Head of caudate nucleus (tissue), 42 donors: ENCODE results near the gene CYFIP2.

Experiments used
- DNase-seq, 42 donors: peaks; one replicate each; pipeline versions ENCODE4 v3.0.0 to v3.0.0-alpha.2; 2020 to 2021; ENCODE audit warnings: mixed read lengths in 7 of 42
- intact Hi-C: fragments of 100-400 bp; cut with DNase I; formaldehyde crosslinking; loops from one replicate; pipeline ENCODE4 v1.15.0; 2022

CYFIP2 gene

DNA sequence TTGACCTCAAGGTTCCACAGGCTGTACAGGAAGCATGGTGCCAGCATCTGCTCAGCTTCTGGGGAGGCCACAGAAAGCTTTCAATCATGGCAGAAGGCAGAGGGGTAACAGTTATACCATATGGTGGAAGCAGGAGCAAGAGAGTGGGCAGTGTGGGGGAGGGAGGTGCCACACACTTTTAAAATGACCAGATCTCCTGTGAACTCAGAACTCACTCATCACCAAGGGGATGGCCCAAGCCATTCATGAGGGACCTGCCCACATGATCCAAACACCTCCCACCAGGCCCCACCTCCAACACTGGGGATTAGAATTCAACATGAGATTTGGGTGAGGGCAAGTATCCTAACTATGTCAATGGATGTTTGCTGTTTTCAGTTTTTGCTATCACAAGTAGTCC, 16.2 kb downstream of the CYFIP2 start:
- intact Hi-C loops, result no loop called here
- DNase-seq, result no peak

DNA sequence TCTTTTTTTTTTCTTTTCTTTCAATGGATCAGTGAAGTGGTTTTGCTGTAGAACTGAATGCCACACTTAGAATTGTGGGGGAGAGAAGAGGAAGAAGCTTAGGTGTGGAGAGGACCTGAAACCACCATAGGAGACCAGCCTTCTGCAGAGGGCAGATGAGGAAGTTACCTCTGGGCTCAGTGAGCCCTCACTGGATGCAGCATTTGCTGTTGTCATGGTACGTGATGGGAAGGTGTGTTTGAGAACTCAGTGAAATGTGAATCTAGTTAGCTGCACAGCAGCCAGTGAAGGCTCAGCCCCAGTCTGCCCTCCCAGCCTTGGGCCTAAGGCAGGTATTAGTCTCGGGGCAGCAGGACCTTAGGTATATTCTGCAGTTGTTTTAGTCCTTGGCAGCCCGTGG, 17.5 kb downstream of the CYFIP2 start:
- intact Hi-C loops, result no loop called here

DNA sequence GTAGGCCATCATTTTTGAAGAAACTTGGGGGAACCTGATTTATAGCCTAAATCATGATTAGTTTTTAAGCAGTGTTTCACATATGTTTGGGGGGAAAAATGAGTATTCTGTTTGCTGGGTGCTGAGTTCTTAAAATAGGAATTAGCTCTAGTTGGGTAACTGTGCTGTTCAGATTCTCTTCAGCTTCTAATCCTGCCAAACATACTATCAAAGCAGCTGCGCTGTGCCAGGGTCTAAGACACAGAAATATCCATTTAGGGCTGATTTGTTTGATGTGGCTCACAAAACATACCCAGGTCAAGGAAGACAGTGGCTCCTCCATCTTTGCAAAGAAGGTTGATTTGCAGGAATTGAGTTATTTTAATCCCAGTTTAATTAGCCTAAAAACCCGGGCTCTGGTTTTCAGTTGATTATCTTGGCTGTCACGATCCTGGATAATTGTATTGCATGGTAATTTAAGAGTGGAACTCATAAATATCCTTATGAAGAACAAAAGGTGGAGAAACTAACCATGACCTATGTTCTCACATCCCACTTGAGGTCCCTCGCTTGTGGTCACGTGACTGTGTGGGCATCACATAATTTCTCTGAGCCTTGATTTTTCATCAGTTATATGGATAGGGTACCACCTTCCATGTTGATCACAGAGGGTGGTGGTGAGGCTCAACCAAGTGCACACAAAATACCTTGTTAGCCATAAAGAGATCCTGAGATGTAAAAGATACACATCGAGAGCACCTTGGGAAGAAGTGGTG, 18.7 kb downstream of the CYFIP2 start:
- no peak for DNase-seq
- intact Hi-C loops, result no loop called here

More for the DNA sequence above, 17.5 kb downstream of the CYFIP2 start:
- no peak for DNase-seq

DNA sequence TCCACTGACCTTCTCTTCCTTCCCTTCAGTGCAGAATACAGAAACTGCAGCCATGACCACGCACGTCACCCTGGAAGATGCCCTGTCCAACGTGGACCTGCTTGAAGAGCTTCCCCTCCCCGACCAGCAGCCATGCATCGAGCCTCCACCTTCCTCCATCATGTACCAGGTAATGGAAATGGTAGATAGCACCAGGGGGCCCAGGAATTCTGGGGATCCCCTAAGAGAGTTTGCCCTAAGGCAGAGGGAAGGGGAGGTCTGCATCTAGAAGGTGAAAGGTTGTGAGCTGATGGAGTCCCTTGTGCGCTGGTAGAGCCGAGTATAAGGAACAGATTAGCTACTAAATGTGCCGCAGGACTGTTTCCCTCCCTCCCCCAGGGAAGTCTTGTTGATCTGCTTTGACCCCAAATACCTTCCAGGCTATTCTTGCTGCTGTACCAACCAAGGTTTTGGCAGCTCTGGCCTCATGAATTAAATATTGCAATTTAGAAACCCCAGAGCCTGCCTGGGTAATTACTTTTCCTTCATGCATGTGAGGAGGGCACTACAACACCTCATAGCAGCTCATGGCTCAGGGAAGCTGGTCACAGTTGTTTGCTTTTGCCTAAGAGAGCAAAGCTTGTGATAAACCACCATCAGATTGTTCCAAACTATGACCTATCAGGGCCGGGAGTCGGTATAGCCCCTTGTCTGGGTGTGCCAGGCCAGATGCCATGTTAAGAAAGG, 19.6 kb downstream of the CYFIP2 start:
- intact Hi-C loops, result no loop called here
- DNase-seq, result no peak

DNA sequence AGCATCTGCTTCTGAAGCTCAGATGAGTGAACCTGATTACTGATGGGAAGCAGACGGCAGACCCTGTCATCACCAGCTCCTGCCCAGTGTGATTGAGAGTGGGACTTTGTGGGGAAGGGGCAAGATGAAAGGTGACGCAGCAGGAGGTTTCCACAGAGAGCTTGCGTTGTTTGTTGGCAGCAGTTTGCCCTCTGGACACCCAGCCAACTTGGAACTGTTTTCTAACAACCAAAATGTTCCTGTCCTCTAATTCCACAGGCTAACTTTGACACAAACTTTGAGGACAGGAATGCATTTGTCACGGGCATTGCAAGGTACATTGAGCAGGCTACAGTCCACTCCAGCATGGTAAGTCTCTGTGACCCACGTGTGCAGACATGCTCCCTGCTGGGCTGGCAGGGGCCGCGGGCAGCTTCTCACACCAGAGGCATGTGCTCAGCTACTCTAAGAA, 20.9 kb downstream of the CYFIP2 start:
- intact Hi-C loops, result no loop called here
- peak in 2 of 42 donors; percentile 46 to 64 for DNase-seq

DNA sequence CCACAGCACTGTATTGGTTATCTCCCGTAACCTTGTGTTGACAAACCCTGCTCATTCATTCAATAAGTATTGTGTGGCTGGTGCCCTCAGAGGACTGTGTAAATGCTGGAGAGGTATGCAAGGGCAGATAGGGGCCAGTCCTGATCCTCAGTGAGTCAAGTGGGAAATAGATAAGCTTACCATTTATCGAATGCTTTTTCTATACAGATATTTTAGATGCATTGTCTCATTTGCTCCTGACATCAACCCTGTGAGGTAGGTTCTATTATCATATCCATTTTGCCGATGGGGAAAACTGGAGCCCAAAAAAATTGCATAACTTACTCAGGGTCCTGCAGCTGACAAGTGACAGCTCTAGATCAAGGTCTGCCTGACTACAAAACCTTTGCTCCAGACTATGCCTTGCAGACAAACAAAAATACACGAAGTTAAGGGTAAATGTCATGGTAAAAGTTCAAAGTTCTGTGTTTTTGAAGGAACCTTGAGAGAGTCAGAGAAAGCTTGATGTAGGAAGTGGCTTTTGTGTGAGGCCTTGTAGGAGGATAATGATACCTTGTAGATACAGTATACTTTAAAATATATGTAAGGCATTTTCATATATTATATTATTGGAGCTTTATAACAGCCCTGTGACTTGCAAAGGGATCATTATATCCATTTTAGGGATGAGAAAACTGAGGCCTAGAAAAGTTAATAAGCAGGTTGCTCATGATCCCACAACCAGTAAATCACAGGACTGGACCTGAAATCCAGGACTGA, 22.7 kb downstream of the CYFIP2 start:
- intact Hi-C loops, result no loop called here
- DNase-seq, result no peak

DNA sequence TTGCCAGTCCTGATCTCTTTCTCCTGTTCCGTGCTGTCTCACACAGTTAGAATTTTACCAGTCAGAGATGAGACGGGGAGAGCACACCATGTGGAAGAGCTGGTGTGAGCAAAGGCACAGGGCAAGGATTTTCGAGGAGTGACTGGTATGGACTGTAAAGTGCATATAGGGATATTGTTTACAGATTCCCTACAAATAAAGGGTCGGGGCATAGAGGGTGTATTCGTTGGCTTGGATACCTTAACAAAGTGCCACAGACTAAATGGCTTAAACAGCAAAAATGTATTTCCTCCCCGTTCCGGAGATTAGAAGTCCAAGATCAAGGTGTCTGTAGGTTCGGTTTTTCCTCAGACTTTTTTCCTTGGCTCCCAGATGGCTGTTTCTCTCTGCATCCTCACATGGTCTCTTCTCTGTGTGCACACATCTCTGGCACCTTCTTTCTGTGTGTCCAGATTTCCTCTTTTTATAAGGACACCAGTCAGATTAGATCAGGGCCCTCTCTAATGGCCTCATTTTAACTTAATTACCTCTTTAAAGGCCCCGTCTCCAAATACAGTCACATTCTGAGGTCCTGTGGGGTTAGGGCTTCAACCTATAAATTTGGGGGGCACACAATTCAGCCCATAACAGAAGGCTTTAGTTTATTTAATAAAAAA, 23.4 kb downstream of the CYFIP2 start:
- intact Hi-C loops, result no loop called here
- no peak for DNase-seq

DNA sequence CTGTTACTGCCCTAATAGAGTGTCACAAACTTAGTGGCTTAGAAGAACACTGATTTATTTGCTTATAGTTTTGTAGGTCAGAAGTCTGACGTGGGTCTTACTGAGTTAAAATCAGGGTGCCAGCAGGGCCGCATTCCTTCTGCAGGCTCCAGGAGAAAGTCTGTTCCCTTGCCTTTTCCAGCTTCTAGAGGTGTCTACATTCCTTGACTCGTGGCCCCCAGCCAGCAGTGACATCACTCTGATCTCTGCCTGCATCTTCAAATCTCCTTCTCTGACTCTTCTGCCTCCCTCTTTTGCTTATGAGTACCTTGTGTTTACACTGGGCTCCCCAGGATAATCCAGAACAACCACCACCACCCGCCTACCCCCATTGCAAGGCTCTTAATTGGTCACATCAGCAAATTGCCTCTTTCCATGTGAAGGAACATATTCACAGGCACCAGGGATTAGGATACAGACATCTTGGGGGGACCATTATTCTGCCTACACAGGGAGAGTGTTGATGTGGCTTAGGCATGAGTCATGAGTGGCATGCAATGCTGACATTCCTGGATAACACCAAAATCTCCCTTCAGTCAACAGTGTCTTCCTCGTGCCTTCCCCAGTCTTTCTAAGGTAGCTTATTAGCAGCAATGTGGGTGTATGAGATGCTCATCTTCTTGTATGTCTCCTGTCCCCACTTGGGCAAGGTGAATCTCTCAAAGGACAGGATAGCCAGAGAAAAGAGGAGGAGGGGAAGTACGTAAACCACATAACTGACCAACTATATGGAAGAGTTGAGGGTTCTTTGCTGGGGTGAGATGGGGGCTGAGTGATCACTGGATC, 24.4 kb downstream of the CYFIP2 start:
- no peak for DNase-seq
- intact Hi-C loops, result no loop called here

DNA sequence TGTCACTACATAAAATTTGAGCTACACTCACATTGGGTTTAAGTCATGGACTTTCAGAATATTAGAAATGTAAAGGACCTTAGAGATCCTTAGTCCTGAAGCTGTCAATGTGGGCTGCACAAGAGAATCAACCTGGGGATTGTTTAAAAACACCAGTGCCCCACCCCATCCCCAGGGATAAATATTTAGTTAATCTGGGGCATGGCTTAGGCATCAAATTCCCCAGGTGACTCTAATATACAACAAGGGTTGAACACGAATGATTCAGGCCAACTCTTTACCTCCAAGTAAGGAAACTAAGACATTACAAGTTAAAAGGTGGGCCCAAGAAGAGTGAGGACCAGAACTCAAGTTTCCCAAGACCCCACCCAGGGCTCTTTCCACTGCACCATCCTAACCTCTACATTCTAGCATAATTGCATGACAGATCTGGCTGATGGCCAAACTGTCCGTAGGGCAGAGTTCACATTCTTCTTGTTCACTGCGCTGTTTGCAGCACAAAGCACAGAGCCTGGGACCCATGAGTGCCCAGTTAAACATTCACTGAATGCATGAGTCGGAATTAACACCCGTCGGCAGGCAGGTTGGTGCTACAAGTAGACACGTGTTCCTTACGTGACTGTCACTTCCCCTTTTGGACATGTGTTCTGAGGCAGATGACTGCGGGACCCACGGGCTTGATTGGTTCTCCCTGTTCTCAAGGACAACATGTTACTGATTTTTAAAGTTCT, 25.2 kb downstream of the CYFIP2 start:
- DNase-seq, result no peak
- intact Hi-C loops, result no loop called here

DNA sequence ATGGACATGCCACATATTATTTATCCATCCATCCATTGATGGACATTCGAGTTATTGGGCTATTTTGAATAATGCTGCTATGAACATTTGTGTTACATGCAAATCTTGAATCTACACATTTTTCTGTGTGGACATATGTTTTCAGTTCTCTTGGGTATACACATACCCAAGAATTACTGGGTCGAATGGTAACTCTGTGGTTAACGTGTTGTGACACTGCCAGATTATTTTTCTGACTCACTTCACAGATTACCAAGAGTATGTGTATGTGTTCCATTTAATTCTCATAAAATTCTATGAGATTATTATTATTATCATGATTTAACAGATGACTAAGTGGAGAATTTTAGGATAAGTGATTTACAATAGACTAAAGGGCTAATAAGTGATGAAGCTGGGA, 26.7 kb downstream of the CYFIP2 start:
- intact Hi-C loops, result no loop called here
- no peak for DNase-seq

DNA sequence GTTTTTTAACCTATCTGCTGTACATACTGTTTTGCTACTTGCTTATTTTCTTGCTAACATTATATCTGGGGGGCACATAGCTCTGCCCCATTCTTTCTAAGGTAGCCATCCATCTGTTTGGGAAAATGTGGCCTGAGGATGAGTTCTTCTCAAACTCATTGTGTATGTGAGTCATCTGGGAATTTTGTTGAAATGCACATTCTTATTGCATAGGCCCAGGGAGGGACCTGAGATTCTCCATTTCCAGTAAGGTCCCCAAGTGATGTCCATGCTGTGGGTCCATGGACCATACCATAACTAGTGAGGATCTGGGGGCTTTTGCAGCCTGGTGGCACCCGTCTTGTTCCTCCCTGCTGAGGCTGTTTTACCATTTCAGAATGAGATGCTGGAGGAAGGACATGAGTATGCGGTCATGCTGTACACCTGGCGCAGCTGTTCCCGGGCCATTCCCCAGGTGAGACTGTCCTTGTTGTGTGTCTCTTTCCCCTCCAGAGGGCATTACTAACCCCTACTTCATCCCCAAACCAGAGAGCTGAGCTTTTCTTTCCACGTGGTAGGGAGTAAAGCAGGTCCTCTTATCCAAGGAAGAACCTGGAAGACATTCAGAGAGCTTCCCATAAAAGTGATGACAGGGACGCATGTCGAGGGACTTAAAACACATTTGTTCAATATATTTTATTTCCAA, 28.6 kb downstream of the CYFIP2 start:
- intact Hi-C loops, result no loop called here
- DNase-seq, result no peak

DNA sequence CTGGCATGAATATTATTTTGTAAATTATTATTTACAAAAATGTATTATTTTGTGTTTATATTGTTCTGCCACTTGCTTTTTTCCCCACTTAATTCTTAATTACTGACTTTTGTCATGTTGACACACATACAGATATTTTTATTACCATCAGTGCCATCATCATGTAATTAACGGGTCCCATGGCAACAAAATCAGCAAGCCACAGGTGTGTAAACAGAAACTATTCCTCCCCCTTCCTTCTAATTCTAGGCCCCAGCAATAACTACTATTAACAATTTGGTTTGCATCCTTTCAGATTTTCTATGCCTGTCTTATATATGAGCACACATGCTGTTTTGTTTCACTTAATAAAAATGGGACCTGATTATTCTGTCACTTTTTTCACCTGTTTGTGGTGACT, 29.3 kb downstream of the CYFIP2 start:
- no peak for DNase-seq
- intact Hi-C loops, result no loop called here

DNA sequence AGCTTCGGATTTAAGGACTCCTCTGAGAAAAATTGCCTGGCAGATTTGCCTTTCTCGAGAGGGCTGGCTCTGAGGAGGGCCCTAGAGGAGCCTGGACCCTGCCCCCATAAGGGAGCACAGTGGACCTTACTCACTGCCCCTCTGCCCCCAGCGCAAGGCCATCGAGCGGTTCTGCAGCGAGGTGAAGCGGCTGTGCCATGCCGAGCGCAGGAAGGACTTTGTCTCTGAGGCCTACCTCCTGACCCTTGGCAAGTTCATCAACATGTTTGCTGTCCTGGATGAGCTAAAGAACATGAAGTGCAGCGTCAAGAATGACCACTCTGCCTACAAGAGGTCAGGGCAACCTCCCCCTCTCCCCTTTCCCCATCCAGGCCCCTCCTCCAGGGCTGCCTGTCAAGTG, 34.6 kb downstream of the CYFIP2 start:
- intact Hi-C loops, result no loop called here

DNA sequence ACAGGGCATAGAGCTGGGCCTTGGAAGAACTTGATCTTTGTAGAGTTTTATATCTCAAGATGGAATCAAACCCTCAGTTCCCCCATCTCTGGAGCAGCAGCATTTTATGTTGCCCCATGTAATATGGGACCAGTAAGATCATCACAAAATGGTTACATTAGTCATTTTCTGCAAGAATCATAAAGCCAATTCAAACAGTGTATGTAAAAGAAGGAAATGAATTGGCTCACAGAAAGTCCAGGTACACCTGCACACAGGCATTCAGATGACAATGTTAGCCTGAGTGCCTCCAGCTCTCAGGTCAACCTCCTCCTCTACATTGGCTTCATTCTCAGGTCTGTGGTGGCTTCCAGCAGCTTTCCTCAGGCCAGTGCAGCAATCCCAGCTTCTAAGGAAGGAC, 35.1 kb downstream of the CYFIP2 start:
- DNase-seq, result no peak
- intact Hi-C loops, result no loop called here

More for the DNA sequence above, 34.6 kb downstream of the CYFIP2 start:
- DNase-seq, result no peak

DNA sequence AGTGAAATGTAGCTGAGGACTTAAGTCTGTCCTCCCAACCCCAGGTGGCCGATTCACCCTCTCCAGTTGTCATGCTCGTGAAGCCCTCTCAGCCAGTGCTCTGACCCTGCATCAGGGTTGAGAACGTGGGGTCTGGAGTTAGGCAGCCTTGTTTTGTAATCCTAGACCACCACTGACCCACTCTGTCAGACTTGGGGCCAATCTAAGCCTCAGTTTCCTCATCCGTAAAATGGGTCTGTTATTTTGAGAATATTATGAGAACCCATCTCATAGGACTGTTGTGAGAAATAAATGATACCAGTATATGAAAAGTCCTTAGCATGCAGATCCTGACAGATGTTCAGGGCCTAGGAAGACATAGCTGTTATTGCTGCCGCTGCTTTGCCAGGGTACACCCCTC, 37.1 kb downstream of the CYFIP2 start:
- no peak for DNase-seq
- intact Hi-C loops, result no loop called here

DNA sequence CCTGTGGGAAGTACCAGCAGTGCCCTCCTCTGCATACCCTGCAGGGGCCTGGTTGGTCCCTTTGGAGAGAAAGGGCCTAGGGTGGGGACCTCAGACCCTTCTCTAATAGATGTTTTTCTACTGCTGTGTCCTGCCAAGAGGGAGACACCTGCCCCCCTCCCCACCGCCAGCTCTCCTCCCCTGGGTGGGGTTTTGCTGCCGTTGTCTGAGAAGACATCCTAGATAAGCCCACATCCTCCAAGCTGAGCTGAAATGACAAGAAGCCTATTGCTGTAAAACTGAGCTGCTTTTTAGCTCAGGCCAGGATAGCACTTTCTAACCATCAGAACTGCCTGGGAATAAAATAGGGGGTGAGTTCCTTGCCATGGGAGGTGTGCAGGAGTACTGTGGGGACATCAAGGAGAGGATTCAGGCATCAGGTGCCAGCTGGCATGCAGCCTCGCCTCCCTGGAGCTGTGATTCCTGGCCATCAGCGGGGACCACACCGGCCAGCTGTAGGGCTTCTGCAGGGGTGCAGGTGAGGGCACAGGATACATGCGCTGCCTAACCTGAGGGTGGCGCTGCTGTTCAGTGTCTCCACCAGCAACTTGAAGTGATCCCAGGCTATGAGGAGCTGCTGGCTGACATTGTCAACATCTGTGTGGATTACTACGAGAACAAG, 37.9 kb downstream of the CYFIP2 start:
- peak in 4 of 42 donors; percentile 23 to 40 (median 34) for DNase-seq
- intact Hi-C loops, result no loop called here

DNA sequence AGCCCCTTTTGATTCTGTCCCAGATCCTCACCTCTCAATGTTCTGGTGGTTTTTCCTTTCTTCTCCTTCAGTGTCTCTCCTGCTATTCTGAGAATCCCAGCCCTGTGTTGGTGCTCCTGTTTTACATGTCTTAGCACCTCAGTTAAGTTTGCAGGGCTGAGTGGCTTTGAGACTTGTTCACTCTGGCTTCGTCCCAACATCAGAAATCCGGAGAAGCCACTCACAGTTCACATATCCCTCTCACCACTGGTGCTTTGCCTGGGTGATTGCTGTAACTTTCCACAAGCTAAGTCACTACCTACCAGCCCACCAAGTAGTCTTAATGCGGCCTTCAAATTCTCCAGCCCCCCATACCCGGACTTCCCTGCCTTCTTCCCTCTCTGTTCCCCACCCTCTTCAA, 40.2 kb downstream of the CYFIP2 start:
- intact Hi-C loops, result loop anchor here (5.0 kb wide), 1 partner anchor 39 kb away; the partner anchor contains the start of gene CYFIP2
- DNase-seq, result no peak
